Left hindlimb (tissue), 1 donor: ENCODE measurements around the gene CLHC1.
"Not testable (repeated sequence)": the region's sequence is repeated elsewhere in the genome, so short reads cannot be mapped to it uniquely, and the experiment has no call there.

ENCODE experiments used
- DNase-seq: peaks from one replicate; pipeline ENCODE4 v3.0.0-alpha.2; 2018

The CLHC1 gene

GRCh38 chr2:55152475-55153412 is 79.3 kb downstream of the CLHC1 start:
- no peak for DNase-seq

- no peak for DNase-seq
These were observed 80.2 kb downstream of the CLHC1 start for GRCh38 chr2:55151733-55152433.

GRCh38 chr2:55150834-55151233 is 81.3 kb downstream of the CLHC1 start:
- no peak for DNase-seq

- no peak for DNase-seq
These were observed 83.8 kb downstream of the CLHC1 start for GRCh38 chr2:55148269-55148668.

- no peak for DNase-seq
These were observed 84.6 kb downstream of the CLHC1 start for GRCh38 chr2:55147531-55147930.

- no peak for DNase-seq
These were observed 85.1 kb downstream of the CLHC1 start for GRCh38 chr2:55147041-55147440.

GRCh38 chr2:55146263-55146662 is 85.8 kb downstream of the CLHC1 start:
- DNase-seq: no peak

GRCh38 chr2:55144922-55145820 is 86.9 kb downstream of the CLHC1 start:
- no peak for DNase-seq

GRCh38 chr2:55143706-55144105 is 88.4 kb downstream of the CLHC1 start:
- DNase-seq: not testable (repeated sequence)

GRCh38 chr2:55142518-55142917 is 89.6 kb downstream of the CLHC1 start:
- no peak for DNase-seq

GRCh38 chr2:55141572-55142413 is 90.3 kb downstream of the CLHC1 start:
- no peak for DNase-seq

- no peak for DNase-seq
These were observed 91.5 kb downstream of the CLHC1 start for GRCh38 chr2:55140316-55141219.

GRCh38 chr2:55139305-55139704 is 92.8 kb downstream of the CLHC1 start:
- no peak for DNase-seq

- no peak for DNase-seq
These were observed 93.2 kb downstream of the CLHC1 start for GRCh38 chr2:55138882-55139229.

GRCh38 chr2:55138014-55138881 is 93.8 kb downstream of the CLHC1 start:
- DNase-seq: no peak

GRCh38 chr2:55137024-55137958 is 94.8 kb downstream of the CLHC1 start:
- DNase-seq: no peak

- DNase-seq: no peak
These were observed 96.0 kb downstream of the CLHC1 start for GRCh38 chr2:55136138-55136541.

GRCh38 chr2:55135491-55135890 is 96.6 kb downstream of the CLHC1 start:
- DNase-seq: no peak

- DNase-seq: no peak
These were observed 97.8 kb downstream of the CLHC1 start for GRCh38 chr2:55134316-55134706.
